Activated T-helper 1 cell treated with anti-CD3 and anti-CD28 coated beads, Interleukin-12 subunit alpha, Interleukin-12 subunit beta, Interleukin-2, Interleukin-4 antibody, amounts not matched to agents 30 ng/mL and 10 ng/mL and 1 ng/mL, durations not matched to agents 14 hours and 24 hours and 36 hours (primary cell): ENCODE measurements around the gene AGAP1. TPM values are rescaled to one million over a fixed set of nuclear protein-coding genes. Genes with fewer than 3 reads are reported as not detected.

ENCODE experiments used
- DNase-seq: peaks from one replicate; pipeline ENCODE4 v3.0.0; 2021; ENCODE audit warnings: low spot score
- H3K27ac Mint-ChIP-seq: one replicate; pipeline ENCODE4 v1.8.0; 2021; ENCODE audit warnings: mild to moderate bottlenecking, mixed read lengths
- H3K27me3 Mint-ChIP-seq: one replicate; pipeline ENCODE4 v1.8.0; 2022; ENCODE audit warnings: mild to moderate bottlenecking, moderate library complexity, mixed read lengths; ENCODE audit not compliant: insufficient read depth
- H3K36me3 Mint-ChIP-seq: one replicate; pipeline ENCODE4 v1.8.0; 2021; ENCODE audit warnings: low read depth, mixed read lengths
- H3K4me1 Mint-ChIP-seq: one replicate; pipeline ENCODE4 v1.8.0; 2021; ENCODE audit warnings: low read depth, mixed read lengths
- H3K4me3 Mint-ChIP-seq: one replicate; pipeline ENCODE4 v1.8.0; 2021; ENCODE audit warnings: mild to moderate bottlenecking, moderate library complexity, mixed read lengths
- H3K9me3 Mint-ChIP-seq: one replicate; pipeline ENCODE4 v1.8.0; 2021; ENCODE audit warnings: mixed read lengths
- intact Hi-C: fragments of 100-400 bp; cut with micrococcal nuclease; formaldehyde crosslinking; loops from one replicate; pipeline ENCODE4 v1.15.1; 2024
- total RNA-seq: library from RNA; stranded (reverse); gene quantifications from 2 replicates; pipeline ENCODE4 v1.2.3, GENCODE V29; 2022

Gene AGAP1
- total RNA-seq, 1 donor from 2014 or later: 2.0 TPM

DNA sequence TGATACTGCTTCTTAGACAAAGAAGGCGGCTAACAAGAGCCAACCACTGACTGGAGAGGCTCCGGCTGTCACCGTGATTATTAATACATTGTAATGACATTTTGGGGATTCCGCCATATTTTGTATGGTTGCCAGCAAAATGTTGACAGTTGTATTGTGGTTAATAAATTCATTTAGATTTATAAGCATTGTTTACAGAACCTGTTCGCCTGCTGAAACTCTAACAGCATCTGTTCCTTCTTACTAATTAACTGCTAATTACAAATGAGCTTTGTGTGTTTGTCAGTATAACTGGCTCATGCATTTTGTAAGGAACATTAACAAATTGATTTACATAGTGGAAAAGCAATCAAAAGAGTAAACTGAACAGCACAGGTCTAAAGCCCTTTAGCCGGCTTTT is 342.0 kb downstream of the AGAP1 start:
- H3K27me3 Mint-ChIP-seq: no peaks in the 10 kb centered on the region
- intact Hi-C loops: no loop called here
- H3K27ac Mint-ChIP-seq: no peak overlapping the region

DNA sequence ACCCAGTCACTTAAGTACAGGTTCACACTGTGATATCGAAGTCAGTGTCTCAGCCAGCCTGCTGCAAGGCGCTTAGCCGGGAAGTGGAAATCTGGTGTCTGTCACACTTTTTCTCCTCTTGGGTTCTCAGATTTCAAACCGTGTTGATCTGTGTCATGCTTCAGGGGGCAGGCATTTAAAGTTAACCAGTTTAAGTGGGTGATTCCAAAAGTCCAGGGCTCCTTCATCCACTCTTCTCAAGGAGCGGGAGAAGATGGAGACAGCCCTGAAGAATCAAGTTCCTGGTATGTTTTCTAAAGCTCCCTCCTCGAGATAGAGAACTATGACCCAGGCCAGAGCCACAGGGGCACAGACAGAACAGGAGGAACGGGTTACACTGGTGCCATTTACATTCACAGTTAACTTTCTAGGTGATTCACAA is 342.7 kb downstream of the AGAP1 start:
- H3K36me3 Mint-ChIP-seq: no peaks in the 10 kb centered on the region
- no peak overlapping the region for H3K27ac Mint-ChIP-seq
- H3K4me1 Mint-ChIP-seq: no peaks in the 10 kb centered on the region
- intact Hi-C loops: no loop called here
- no peak overlapping the region for H3K4me3 Mint-ChIP-seq
- DNase-seq: no peak
- H3K27me3 Mint-ChIP-seq: no peaks in the 10 kb centered on the region
- H3K9me3 Mint-ChIP-seq: no peaks in the 10 kb centered on the region

More for the DNA sequence above, 342.0 kb downstream of the AGAP1 start:
- H3K36me3 Mint-ChIP-seq: no peaks in the 10 kb centered on the region
- H3K9me3 Mint-ChIP-seq: no peaks in the 10 kb centered on the region
- DNase-seq: no peak
- no peaks in the 10 kb centered on the region for H3K4me1 Mint-ChIP-seq
- no peak overlapping the region for H3K4me3 Mint-ChIP-seq

DNA sequence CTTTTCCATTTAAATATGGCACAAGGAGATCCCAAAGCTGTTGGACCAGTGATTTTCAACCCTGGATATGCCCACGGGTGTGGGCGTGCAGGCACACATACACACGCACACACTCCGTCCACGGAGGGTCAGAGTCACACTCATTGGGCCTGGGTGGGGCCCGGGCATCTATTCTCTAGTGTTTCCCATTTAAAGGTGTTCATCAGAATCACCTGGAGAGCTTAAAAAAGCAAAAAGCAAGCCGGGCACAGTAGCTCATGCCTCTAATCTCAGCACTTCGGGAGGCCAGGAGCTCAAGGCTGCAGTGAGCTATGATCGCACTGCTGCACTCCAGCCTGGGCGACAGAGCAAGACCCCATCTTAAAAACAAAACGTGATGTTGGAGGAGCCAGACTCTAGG is 345.4 kb downstream of the AGAP1 start:
- intact Hi-C loops: no loop called here
- no peaks in the 10 kb centered on the region for H3K9me3 Mint-ChIP-seq

DNA sequence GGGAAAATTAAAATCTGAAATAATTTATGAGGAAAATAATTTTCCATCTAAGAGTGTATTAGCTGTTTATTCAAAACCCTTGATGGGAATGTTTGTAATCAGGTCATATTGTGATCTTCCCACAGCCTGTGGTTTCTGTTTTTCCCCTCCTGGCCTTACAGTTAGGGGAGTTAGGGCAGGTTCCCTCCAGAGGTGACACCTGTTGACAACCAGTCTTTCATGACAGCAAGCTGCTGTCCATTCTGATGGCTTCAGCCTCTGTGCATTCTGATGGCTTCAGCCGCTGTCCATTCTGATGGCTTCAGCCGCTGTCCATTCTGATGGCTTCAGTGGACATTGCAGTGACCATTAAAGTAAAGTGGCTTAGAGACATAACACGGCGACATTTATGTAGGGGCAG is 346.1 kb downstream of the AGAP1 start:
- H3K4me1 Mint-ChIP-seq: no peaks in the 10 kb centered on the region
- H3K4me3 Mint-ChIP-seq: no peak overlapping the region
- no peak overlapping the region for H3K27ac Mint-ChIP-seq
- DNase-seq: no peak
- H3K27me3 Mint-ChIP-seq: no peaks in the 10 kb centered on the region
- H3K9me3 Mint-ChIP-seq: no peaks in the 10 kb centered on the region
- H3K36me3 Mint-ChIP-seq: no peaks in the 10 kb centered on the region
- intact Hi-C loops: no loop called here

More for the DNA sequence above, 345.4 kb downstream of the AGAP1 start:
- no peak for DNase-seq
- H3K4me3 Mint-ChIP-seq: no peak overlapping the region
- H3K27me3 Mint-ChIP-seq: no peaks in the 10 kb centered on the region
- H3K27ac Mint-ChIP-seq: no peak overlapping the region
- no peaks in the 10 kb centered on the region for H3K4me1 Mint-ChIP-seq
- no peaks in the 10 kb centered on the region for H3K36me3 Mint-ChIP-seq

DNA sequence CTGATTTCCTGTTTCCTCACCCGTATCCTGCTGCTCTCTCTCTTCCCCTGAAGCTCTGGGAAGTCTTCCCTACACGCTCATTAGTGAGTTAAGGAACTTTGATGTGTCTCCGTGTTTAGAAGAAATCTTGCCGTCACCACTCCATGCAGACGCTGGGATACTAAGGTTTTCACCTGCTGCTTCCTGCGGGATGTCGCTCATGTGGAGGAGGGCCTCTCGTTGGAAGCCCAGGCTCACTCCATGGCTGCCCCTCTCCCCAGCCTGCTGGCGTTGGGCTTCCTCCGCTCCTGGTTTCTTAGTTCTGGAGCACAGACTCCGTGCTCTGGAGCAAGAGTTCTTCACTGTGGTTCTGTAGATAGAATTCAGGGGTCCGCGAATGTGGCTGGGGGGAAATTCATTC is 348.0 kb downstream of the AGAP1 start:
- H3K9me3 Mint-ChIP-seq: no peaks in the 10 kb centered on the region
- no peak overlapping the region for H3K4me3 Mint-ChIP-seq
- H3K36me3 Mint-ChIP-seq: no peaks in the 10 kb centered on the region
- DNase-seq: no peak
- no peaks in the 10 kb centered on the region for H3K27me3 Mint-ChIP-seq
- intact Hi-C loops: no loop called here
- H3K4me1 Mint-ChIP-seq: no peaks in the 10 kb centered on the region
- no peak overlapping the region for H3K27ac Mint-ChIP-seq

DNA sequence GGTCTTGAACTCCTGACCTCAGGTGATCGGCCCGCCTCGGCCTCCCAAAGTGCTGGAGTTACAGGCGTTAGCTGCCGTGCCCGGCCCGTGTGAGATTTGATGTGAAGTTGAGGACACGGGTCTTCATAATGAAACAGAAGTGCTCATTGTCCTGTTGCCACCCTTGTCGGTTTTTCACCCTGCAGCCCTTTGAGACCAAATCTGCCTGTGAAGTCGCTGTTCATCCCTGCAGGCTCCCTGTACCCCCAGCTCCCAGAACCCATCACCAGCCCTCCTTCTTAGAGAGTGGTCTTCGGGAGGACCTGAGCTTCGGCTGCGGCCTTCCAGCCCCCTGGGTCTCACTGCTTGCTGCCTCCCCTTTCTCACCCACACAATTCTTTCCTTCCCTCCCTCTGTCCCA is 349.1 kb downstream of the AGAP1 start:
- Mint-ChIP-seq H3K4me1 (no peaks in the 10 kb centered on the region), H3K27me3 (no peaks in the 10 kb centered on the region), H3K27ac (no peak overlapping the region), H3K9me3 (no peaks in the 10 kb centered on the region), H3K4me3 (no peak overlapping the region), H3K36me3 (no peaks in the 10 kb centered on the region)
- intact Hi-C loops: no loop called here
- no peak for DNase-seq

DNA sequence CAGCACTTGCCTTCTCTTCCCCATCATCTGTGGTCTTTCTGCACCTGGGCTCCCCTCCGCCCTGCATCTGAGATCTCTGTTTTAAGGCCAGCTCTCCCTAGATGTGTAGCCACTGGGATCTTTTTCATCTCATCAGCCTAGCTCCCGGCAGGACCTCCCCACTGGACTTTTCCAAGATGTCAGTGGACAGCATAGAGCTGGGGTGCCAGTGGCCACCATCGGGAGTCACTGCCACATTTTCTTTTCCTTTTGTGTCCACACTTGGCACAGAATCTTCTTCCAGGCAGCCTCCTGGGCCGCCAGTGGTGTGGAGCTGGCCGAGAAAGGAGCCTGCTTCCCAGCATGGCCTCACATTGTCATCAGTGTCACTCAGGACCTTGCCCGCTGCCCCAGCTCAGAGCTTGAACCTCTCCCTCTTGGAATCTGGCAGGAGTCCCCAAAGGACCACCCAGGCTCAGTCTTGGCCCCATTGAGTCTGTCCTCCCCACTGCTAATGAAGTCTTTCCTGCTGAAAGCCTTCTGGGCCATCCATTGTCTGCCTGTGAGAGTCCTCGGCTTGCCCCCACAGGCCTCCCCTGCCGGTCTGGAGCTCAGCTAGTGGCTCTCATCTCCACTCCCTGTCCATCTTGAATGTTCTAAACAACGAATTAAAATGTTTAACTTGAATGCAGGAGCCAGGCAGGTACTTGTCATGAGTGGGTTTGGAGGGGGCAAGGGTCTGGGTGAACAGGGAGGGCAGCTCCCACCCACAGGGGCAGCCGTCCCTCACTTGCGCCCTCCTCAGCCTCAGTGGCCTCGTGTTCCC is 349.9 kb downstream of the AGAP1 start:
- H3K4me3 Mint-ChIP-seq: no peak overlapping the region
- no peaks in the 10 kb centered on the region for H3K36me3 Mint-ChIP-seq
- intact Hi-C loops: no loop called here
- no peaks in the 10 kb centered on the region for H3K9me3 Mint-ChIP-seq
- H3K4me1 Mint-ChIP-seq: no peaks in the 10 kb centered on the region
- DNase-seq: no peak
- H3K27ac Mint-ChIP-seq: no peak overlapping the region
- no peaks in the 10 kb centered on the region for H3K27me3 Mint-ChIP-seq

DNA sequence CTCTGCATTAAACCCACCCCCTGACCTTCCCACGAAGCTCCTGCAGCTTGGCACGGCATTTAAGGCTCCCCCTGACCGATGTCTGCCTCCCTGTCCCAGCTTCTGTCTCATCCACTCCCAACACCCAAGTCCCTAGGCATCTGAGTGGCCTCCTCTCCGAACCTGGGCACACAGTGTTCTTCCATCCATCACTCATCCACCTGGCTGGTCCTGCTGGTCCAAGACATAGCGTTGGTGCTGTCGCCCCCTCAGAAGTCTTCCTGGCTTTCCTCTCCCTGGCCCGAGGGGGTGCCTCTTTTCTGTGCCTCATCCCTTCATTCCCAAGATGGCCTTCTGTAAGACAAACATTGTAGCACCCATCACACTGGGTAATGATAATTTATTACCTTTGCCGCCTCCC is 350.7 kb downstream of the AGAP1 start:
- Mint-ChIP-seq H3K27ac (no peak overlapping the region), H3K4me1 (no peaks in the 10 kb centered on the region), H3K4me3 (no peak overlapping the region), H3K27me3 (no peaks in the 10 kb centered on the region), H3K9me3 (no peaks in the 10 kb centered on the region), H3K36me3 (no peaks in the 10 kb centered on the region)
- no peak for DNase-seq
- intact Hi-C loops: no loop called here

DNA sequence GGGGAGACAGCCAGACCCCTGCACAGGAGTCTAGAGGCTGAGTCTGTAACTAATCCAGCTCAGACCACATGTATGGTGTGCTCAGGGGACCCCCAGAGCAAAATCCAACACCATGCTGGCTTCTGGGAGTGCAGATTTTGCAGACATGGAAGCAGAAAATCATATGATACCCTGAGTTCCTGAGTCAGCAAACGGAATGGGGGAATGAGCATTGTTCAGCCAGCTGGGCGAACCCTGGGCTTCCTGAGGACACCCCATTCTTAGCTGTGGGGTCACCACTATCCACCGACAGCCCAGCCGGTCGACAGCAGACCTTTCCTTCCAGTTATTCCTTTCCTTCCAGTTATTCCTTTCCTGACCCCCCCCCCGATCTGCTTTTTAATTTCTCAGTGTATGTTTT is 351.4 kb downstream of the AGAP1 start:
- Mint-ChIP-seq H3K4me1 (no peaks in the 10 kb centered on the region), H3K9me3 (no peaks in the 10 kb centered on the region), H3K36me3 (no peaks in the 10 kb centered on the region), H3K27me3 (no peaks in the 10 kb centered on the region), H3K27ac (no peak overlapping the region), H3K4me3 (no peak overlapping the region)
- no peak for DNase-seq
- intact Hi-C loops: no loop called here

DNA sequence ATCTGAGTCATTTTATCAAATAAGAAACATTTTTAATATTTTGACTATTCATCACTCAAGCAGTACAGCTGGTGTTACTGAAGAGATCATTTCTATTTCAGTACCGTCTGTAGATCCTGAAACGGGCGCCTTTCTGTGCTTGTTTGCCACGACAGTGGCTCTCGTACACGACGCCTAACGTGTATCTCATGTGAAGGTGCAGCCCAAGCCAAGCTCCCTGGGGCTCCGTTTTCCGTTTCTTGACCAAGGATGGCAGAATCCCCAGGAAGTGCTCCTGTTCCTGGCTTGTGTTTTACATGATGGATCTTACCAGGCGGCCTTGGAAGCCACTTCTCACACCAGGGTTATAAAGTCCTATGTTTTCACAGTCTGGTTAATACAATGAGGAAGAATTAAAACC is 353.7 kb downstream of the AGAP1 start:
- Mint-ChIP-seq H3K27ac (no peak overlapping the region), H3K4me1 (no peaks in the 10 kb centered on the region), H3K4me3 (no peak overlapping the region), H3K36me3 (no peaks in the 10 kb centered on the region), H3K9me3 (no peaks in the 10 kb centered on the region), H3K27me3 (no peaks in the 10 kb centered on the region)
- intact Hi-C loops: no loop called here
- no peak for DNase-seq

DNA sequence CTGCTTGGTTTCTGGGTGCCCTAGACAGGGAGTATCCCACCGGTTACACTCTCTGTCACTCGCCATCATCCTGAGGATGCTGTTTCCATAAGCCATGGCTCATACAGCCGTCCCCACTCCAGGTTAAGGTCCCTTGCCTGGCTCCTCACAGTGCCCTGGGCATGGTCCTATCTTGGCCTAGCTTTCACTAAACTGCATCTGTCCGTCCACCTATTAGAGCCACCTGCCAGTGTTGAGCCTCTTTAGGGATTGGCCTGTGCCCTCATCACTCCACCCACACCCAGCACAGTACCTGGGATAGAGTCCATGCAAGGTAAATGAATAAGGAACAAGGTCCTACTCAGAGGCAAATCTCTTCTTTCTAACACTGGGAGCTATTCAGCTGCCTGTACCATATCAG is 354.2 kb downstream of the AGAP1 start:
- intact Hi-C loops: no loop called here

DNA sequence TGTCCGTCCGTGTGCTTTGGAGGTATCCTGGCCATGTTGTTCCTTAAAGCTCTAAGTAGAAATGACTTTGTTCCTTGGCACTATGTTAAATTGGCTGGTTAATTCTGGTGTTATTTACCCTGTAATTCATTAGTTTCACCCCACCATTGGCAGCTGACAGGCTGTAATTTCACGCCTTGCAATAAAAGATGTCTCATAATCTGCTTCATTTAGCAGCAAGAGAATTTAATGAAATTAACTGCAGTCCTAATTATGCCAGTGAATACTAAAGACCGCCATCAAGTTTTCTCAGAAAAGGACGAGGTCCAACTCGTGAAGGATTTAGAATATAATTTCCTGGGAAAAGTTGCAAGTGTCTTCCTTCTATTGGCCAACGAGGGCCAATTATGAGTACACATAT is 355.1 kb downstream of the AGAP1 start:
- H3K27me3 Mint-ChIP-seq: no peaks in the 10 kb centered on the region
- no peak overlapping the region for H3K27ac Mint-ChIP-seq
- DNase-seq: no peak
- intact Hi-C loops: no loop called here
- H3K9me3 Mint-ChIP-seq: no peaks in the 10 kb centered on the region
- H3K4me1 Mint-ChIP-seq: no peaks in the 10 kb centered on the region
- no peaks in the 10 kb centered on the region for H3K36me3 Mint-ChIP-seq
- no peak overlapping the region for H3K4me3 Mint-ChIP-seq

More for the DNA sequence above, 354.2 kb downstream of the AGAP1 start:
- Mint-ChIP-seq H3K4me3 (no peak overlapping the region), H3K36me3 (no peaks in the 10 kb centered on the region), H3K27ac (no peak overlapping the region), H3K9me3 (no peaks in the 10 kb centered on the region), H3K4me1 (no peaks in the 10 kb centered on the region), H3K27me3 (no peaks in the 10 kb centered on the region)
- no peak for DNase-seq

DNA sequence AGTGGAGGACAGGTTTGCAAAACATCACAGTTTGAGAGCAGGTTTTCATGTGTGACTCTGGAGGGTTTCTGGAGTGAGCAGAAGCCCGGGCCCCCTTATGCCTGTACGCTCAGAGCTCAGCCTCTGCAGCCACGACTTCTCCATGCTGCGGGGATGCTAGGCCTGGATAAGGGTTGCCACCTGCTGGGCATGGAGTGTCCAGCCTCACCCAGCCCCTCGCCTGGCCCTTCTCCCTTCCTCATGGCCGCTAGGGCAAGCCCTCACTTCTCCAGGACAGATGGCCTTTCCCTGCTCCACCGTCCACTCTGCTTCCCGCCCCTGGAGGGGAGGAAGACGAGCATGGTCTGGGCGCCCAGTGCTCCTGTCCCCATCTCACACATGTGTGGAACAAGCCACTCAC is 355.6 kb downstream of the AGAP1 start:
- no peaks in the 10 kb centered on the region for H3K4me1 Mint-ChIP-seq
- intact Hi-C loops: no loop called here
- H3K4me3 Mint-ChIP-seq: no peak overlapping the region
- no peak overlapping the region for H3K27ac Mint-ChIP-seq
- no peaks in the 10 kb centered on the region for H3K27me3 Mint-ChIP-seq
- H3K9me3 Mint-ChIP-seq: no peaks in the 10 kb centered on the region
- DNase-seq: no peak
- no peaks in the 10 kb centered on the region for H3K36me3 Mint-ChIP-seq

DNA sequence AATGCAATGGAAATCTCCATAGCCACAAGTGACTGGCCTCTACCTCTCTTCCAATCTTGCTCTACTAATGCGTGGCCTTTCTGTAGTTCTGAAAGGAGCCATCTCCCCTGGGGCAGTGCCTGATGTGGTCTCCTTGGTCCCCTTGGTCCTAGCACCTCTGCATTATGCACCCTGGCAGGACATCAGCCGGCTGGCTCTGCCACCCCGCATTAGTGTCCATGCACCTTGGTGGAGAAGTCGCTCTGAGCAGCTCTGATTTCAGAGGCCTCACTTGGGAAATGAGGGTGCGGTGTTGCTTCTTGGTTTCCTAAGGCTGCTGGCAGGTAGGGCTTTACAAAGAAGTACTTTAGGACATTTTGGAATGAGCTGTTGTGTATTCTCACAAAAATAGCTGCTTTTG is 356.4 kb downstream of the AGAP1 start:
- Mint-ChIP-seq H3K4me1 (no peaks in the 10 kb centered on the region), H3K36me3 (no peaks in the 10 kb centered on the region), H3K9me3 (no peaks in the 10 kb centered on the region), H3K27me3 (no peaks in the 10 kb centered on the region), H3K27ac (no peak overlapping the region), H3K4me3 (no peak overlapping the region)
- intact Hi-C loops: no loop called here
- DNase-seq: no peak
